H9 (cell line): ENCODE data around the gene ABCC4. TPM values are rescaled to one million over a fixed set of nuclear protein-coding genes. Genes with fewer than 3 reads are reported as not detected.

Experiments
- DNase-seq: peaks from one replicate; pipeline ENCODE4 v3.0.0-alpha.2; 2017
- H2AFZ ChIP-seq: one replicate; pipeline ENCODE4 v1.6.1; 2013; ENCODE audit warnings: mild to moderate bottlenecking, low read length, control low read depth, moderate library complexity
- H2AK5ac ChIP-seq: 2 replicates; pipeline ENCODE4 v1.6.1; 2013; ENCODE audit warnings: low read length, control low read depth, mixed read lengths; ENCODE audit not compliant: insufficient read length
- H2BK120ac ChIP-seq: one replicate; pipeline ENCODE4 v1.6.1; 2013; ENCODE audit warnings: low read depth, mild to moderate bottlenecking, low read length, control low read depth, inconsistent platforms; ENCODE audit not compliant: poor library complexity, severe bottlenecking
- H2BK12ac ChIP-seq: 2 replicates; pipeline ENCODE4 v1.6.1; 2013; ENCODE audit warnings: low read length, control low read depth, mixed read lengths, low read depth; ENCODE audit not compliant: insufficient read length
- H2BK15ac ChIP-seq: 2 replicates; pipeline ENCODE4 v1.6.1; 2013; ENCODE audit warnings: low read depth, low read length, control low read depth
- H2BK20ac ChIP-seq: one replicate; pipeline ENCODE4 v1.6.1; 2013; ENCODE audit warnings: low read depth, mild to moderate bottlenecking, low read length, control low read depth, inconsistent platforms; ENCODE audit not compliant: poor library complexity, severe bottlenecking
- H2BK5ac ChIP-seq: 2 replicates; pipeline ENCODE4 v1.6.1; 2013; ENCODE audit warnings: low read length, control low read depth, mixed read lengths; ENCODE audit not compliant: insufficient read length
- H3K14ac ChIP-seq: 2 replicates; pipeline ENCODE4 v1.6.1; 2013; ENCODE audit warnings: low read length, control low read depth; ENCODE audit not compliant: insufficient read depth
- H3K18ac ChIP-seq: 2 replicates; pipeline ENCODE4 v1.6.1; 2013; ENCODE audit warnings: low read depth, mild to moderate bottlenecking, mixed read lengths, low read length, control low read depth; ENCODE audit not compliant: insufficient read length
- H3K23ac ChIP-seq: 2 replicates; pipeline ENCODE4 v1.6.1; 2013; ENCODE audit warnings: low read length, control low read depth, mixed read lengths, low read depth; ENCODE audit not compliant: insufficient read length
- H3K23me2 ChIP-seq: 2 replicates; pipeline ENCODE4 v1.6.1; 2013; ENCODE audit warnings: low read depth, mild to moderate bottlenecking, mixed read lengths, low read length, control low read depth; ENCODE audit not compliant: insufficient read length, poor library complexity, severe bottlenecking
- H3K27ac ChIP-seq: 2 replicates; pipeline ENCODE4 v1.5.1; 2013; ENCODE audit warnings: low read length, control low read depth, mixed read lengths, low read depth; ENCODE audit not compliant: insufficient read length
- H3K27me3 ChIP-seq: 2 replicates; pipeline ENCODE4 v1.6.1; 2013; ENCODE audit warnings: low read length, control low read depth, inconsistent platforms; ENCODE audit not compliant: insufficient read depth
- H3K4ac ChIP-seq: 2 replicates; pipeline ENCODE4 v1.6.1; 2013; ENCODE audit warnings: low read depth, mild to moderate bottlenecking, control low read depth, inconsistent platforms, low read length, moderate library complexity
- H3K4me1 ChIP-seq: 2 replicates; pipeline ENCODE4 v1.6.1; 2013; ENCODE audit warnings: low read length, control low read depth, inconsistent platforms; ENCODE audit not compliant: insufficient read depth
- H3K4me2 ChIP-seq: 2 replicates; pipeline ENCODE4 v1.6.1; 2013; ENCODE audit warnings: low read length, control low read depth, mixed read lengths; ENCODE audit not compliant: insufficient read length, insufficient read depth
- H3K56ac ChIP-seq: 2 replicates; pipeline ENCODE4 v1.6.1; 2013; ENCODE audit warnings: low read depth, mild to moderate bottlenecking, mixed read lengths, low read length, control low read depth; ENCODE audit not compliant: insufficient read length
- H3K79me1 ChIP-seq: 2 replicates; pipeline ENCODE4 v1.6.1; 2013; ENCODE audit warnings: low read depth, mild to moderate bottlenecking, moderate library complexity, low read length, control low read depth, inconsistent platforms; ENCODE audit not compliant: insufficient read depth, poor library complexity, severe bottlenecking
- H3K79me2 ChIP-seq: 2 replicates; pipeline ENCODE4 v1.6.1; 2013; ENCODE audit warnings: low read length, control low read depth, inconsistent platforms; ENCODE audit not compliant: insufficient read depth
- H3K9ac ChIP-seq: 2 replicates; pipeline ENCODE4 v1.6.1; 2013; ENCODE audit warnings: low read length, control low read depth, mixed read lengths; ENCODE audit not compliant: insufficient read length; ENCODE audit errors: extremely low read depth
- H3K9me3 ChIP-seq: one replicate; pipeline ENCODE4 v1.6.1; 2013; ENCODE audit warnings: low read depth, low read length, inconsistent platforms; ENCODE audit not compliant: control insufficient read depth
- H3T11ph ChIP-seq: one replicate; pipeline ENCODE4 v1.6.1; 2013; ENCODE audit warnings: mild to moderate bottlenecking, low read length, control low read depth, inconsistent platforms
- H4K20me1 ChIP-seq: one replicate; pipeline ENCODE4 v1.6.1; 2013; ENCODE audit not compliant: control insufficient read depth, insufficient read length, insufficient read depth
- H4K5ac ChIP-seq: 2 replicates; pipeline ENCODE4 v1.6.1; 2013; ENCODE audit warnings: low read depth, mild to moderate bottlenecking, mixed read lengths, low read length, control low read depth; ENCODE audit not compliant: insufficient read length
- H4K8ac ChIP-seq: replicated peaks from 2 replicates; pipeline ENCODE4 v1.6.1; 2013; ENCODE audit warnings: low read length, control low read depth, mixed read lengths, low read depth; ENCODE audit not compliant: insufficient read length
- H4K91ac ChIP-seq: 2 replicates; pipeline ENCODE4 v1.6.1; 2013; ENCODE audit warnings: low read depth, mild to moderate bottlenecking, moderate library complexity, mixed read lengths, low read length, control low read depth; ENCODE audit not compliant: insufficient read length
- H3K27ac Mint-ChIP-seq, 3 experiments: 2 replicates in 2 of 3; 3 replicates in 1 of 3; pipeline ENCODE4 v1.8.0; 2020 to 2021; ENCODE audit warnings: mixed read lengths in 3 of 3, mild to moderate bottlenecking in 1 of 3, moderate library complexity in 1 of 3
- H3K27me3 Mint-ChIP-seq: 2 replicates; pipeline ENCODE4 v1.8.0; 2021; ENCODE audit warnings: low read depth, mild to moderate bottlenecking, moderate library complexity, mixed read lengths
- H3K36me3 Mint-ChIP-seq, 3 experiments: 2 replicates in 2 of 3; 3 replicates in 1 of 3; pipeline ENCODE4 v1.8.0; 2020 to 2021; ENCODE audit warnings: low read depth in 3 of 3, mixed read lengths in 3 of 3; ENCODE audit not compliant: insufficient read depth in 1 of 3
- H3K4me1 Mint-ChIP-seq, 2 experiments: 2 replicates each; pipeline ENCODE4 v1.8.0; 2020; ENCODE audit warnings: mixed read lengths in 2 of 2
- H3K4me3 Mint-ChIP-seq, 2 experiments: 2 replicates in 1 of 2; 3 replicates in 1 of 2; pipeline ENCODE4 v1.8.0; 2020 to 2021; ENCODE audit warnings: mild to moderate bottlenecking in 2 of 2, mixed read lengths in 2 of 2, moderate library complexity in 1 of 2
- H3K9me3 Mint-ChIP-seq, 2 experiments: 2 replicates in 1 of 2; 3 replicates in 1 of 2; pipeline ENCODE4 v1.8.0; 2020; ENCODE audit warnings: mild to moderate bottlenecking in 2 of 2, mixed read lengths in 2 of 2, moderate library complexity in 1 of 2
- WGBS: extraction: QIAGEN DNeasy Blood & Tissue Kit; methylation state at CpG from one replicate; pipeline ENCODE4 v1.1.7; 2013; ENCODE audit warnings: missing lambda C conversion rate, low lambda C conversion rate, mixed read lengths; ENCODE audit not compliant: insufficient read length; ENCODE audit errors: extremely low coverage; 5-methylcytosine and 5-hydroxymethylcytosine counted together
- total RNA-seq: library from RNA; stranded (reverse); gene quantifications from 2 replicates; pipeline ENCODE4 v1.2.1, GENCODE V29; 2021
- TF ChIP-seq, protein P1 (sequence below): fragments of 200-600 bp; sonication (generic); conservative IDR thresholded peaks from 3 replicates; pipeline ENCODE4 v1.8.0; 2021; ENCODE audit warnings: antibody characterized with exemption, mild to moderate bottlenecking

Gene ABCC4
- total RNA-seq, 1 experiment from 2014 or later: 5.9 TPM

DNA sequence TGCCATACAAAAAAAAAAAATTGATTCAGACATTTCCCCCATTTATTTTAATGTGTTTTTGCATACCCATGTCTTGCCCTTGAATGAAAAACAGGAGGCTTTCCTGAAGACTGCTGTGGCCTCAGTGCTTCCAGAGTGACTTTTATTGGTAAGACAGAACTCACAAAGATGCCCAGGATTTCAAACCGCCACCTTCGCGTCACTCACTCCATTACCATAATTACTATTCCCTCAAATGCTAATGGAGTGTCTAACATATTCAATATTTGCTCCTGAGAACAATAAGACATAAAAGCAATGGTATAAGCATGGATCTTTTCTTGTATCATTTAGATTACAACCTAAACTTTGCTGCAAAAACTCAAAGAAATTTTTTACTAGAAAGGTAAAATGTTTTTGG is 306.7 kb downstream of the ABCC4 start:
- H2AFZ ChIP-seq: no peak overlapping the region
- H3K4me1 Mint-ChIP-seq: peaks cover 45 to 48% of the 10 kb centered on the region in 2 experiments

More for the DNA sequence above, 306.7 kb downstream of the ABCC4 start:
- Histone ChIP-seq H3K4me1 (peaks cover 5% of the 10 kb centered on the region; the same call in 1 of the 2 replicates), H3K4me2 (no peak overlapping the region), H3K9ac (no peak overlapping the region), H4K91ac (no peak overlapping the region), H4K5ac (no peak overlapping the region), H3K27ac (no peak overlapping the region), H3K23ac (no peak overlapping the region), H4K20me1 (no peaks in the 10 kb centered on the region), H3K23me2 (no peaks in the 10 kb centered on the region), H3K27me3 (no peaks in the 10 kb centered on the region), H3K9me3 (no peaks in the 10 kb centered on the region), H3T11ph (no peak overlapping the region), H2AK5ac (no peak overlapping the region), H3K4ac (no peak overlapping the region), H2BK120ac (no peak overlapping the region), H2BK20ac (no peak overlapping the region), H2BK15ac (no peak overlapping the region), H3K79me2 (no peaks in the 10 kb centered on the region), H4K8ac (no peak overlapping the region), H2BK12ac (no peak overlapping the region), H3K56ac (no peak overlapping the region), H2BK5ac (no peak overlapping the region), H3K14ac (no peak overlapping the region), H3K18ac (no peak overlapping the region), H3K79me1 (no peaks in the 10 kb centered on the region)
- TF ChIP-seq, protein P1, sequence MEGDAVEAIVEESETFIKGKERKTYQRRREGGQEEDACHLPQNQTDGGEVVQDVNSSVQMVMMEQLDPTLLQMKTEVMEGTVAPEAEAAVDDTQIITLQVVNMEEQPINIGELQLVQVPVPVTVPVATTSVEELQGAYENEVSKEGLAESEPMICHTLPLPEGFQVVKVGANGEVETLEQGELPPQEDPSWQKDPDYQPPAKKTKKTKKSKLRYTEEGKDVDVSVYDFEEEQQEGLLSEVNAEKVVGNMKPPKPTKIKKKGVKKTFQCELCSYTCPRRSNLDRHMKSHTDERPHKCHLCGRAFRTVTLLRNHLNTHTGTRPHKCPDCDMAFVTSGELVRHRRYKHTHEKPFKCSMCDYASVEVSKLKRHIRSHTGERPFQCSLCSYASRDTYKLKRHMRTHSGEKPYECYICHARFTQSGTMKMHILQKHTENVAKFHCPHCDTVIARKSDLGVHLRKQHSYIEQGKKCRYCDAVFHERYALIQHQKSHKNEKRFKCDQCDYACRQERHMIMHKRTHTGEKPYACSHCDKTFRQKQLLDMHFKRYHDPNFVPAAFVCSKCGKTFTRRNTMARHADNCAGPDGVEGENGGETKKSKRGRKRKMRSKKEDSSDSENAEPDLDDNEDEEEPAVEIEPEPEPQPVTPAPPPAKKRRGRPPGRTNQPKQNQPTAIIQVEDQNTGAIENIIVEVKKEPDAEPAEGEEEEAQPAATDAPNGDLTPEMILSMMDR: no peak
- Mint-ChIP-seq H3K27ac (no peak overlapping the region), H3K9me3 (no peaks in the 10 kb centered on the region), H3K27me3 (peaks cover 3% of the 10 kb centered on the region; the same call in 1 of the 2 replicates), H3K4me3 (no peak overlapping the region), H3K36me3 (no peaks in the 10 kb centered on the region)
- WGBS: no CpG with 5 or more reads among the region's 3 CpGs
- no peak for DNase-seq
